Loucy (cell line): ENCODE measurements around the gene NRG3.

Experiments
- H2AFZ ChIP-seq: fragments of 200-600 bp; sonication (generic); 2 replicates; pipeline ENCODE4 v1.6.0; 2016; ENCODE audit warnings: antibody characterized with exemption, mild to moderate bottlenecking, low read length, moderate library complexity
- H3F3A ChIP-seq: fragments of 200-600 bp; 2 replicates; pipeline ENCODE4 v1.6.0; 2016; ENCODE audit warnings: antibody characterized with exemption, low read depth, mild to moderate bottlenecking
- H3K27me3 ChIP-seq: fragments of 200-600 bp; sonication (generic); 2 replicates; pipeline ENCODE4 v1.6.1; 2014; ENCODE audit warnings: low read length, mild to moderate bottlenecking; ENCODE audit not compliant: insufficient read depth, poor library complexity, severe bottlenecking
- H3K36me3 ChIP-seq: fragments of 200-600 bp; sonication (generic); 2 replicates; pipeline ENCODE4 v1.6.1; 2016; ENCODE audit warnings: low read length; ENCODE audit not compliant: insufficient read depth
- H3K4me1 ChIP-seq: fragments of 200-600 bp; sonication (generic); 2 replicates; pipeline ENCODE4 v1.5.1; 2014; ENCODE audit warnings: low read length, mild to moderate bottlenecking; ENCODE audit not compliant: insufficient read depth, poor library complexity, severe bottlenecking
- H3K4me2 ChIP-seq: fragments of 200-600 bp; sonication (generic); 2 replicates; pipeline ENCODE4 v1.6.0; 2014; ENCODE audit warnings: antibody characterized with exemption, low read length, low read depth, mild to moderate bottlenecking; ENCODE audit not compliant: poor library complexity, severe bottlenecking
- H3K4me3 ChIP-seq: fragments of 200-600 bp; sonication (generic); 2 replicates; pipeline ENCODE4 v1.5.1; 2014; ENCODE audit warnings: low read length, mild to moderate bottlenecking, mixed read lengths; ENCODE audit not compliant: poor library complexity, severe bottlenecking
- H3K79me2 ChIP-seq: fragments of 200-600 bp; sonication (generic); 2 replicates; pipeline ENCODE4 v1.6.1; 2014; ENCODE audit warnings: low read length; ENCODE audit not compliant: insufficient read depth
- H3K9ac ChIP-seq: fragments of 200-600 bp; sonication (generic); 2 replicates; pipeline ENCODE4 v1.6.0; 2014; ENCODE audit warnings: mild to moderate bottlenecking, low read depth, low read length, moderate library complexity; ENCODE audit not compliant: poor library complexity, severe bottlenecking
- H3K9me2 ChIP-seq: fragments of 200-600 bp; sonication (generic); replicated peaks from 2 replicates; pipeline ENCODE4 v1.6.1; 2016; ENCODE audit warnings: low read depth, low read length, mixed read lengths
- H3K9me3 ChIP-seq: fragments of 200-600 bp; sonication (generic); 2 replicates; pipeline ENCODE4 v1.6.1; 2014; ENCODE audit warnings: mild to moderate bottlenecking, antibody characterized with exemption, low read length, low read depth; ENCODE audit not compliant: insufficient read depth
- H4K20me1 ChIP-seq: fragments of 200-600 bp; sonication (generic); 2 replicates; pipeline ENCODE4 v1.6.0; 2014; ENCODE audit warnings: antibody characterized with exemption, low read length, mild to moderate bottlenecking; ENCODE audit not compliant: insufficient read depth, poor library complexity, severe bottlenecking
- EZH2phosphoT487 ChIP-seq: fragments of 200-600 bp; IDR thresholded peaks from 2 replicates; pipeline ENCODE4 v1.6.1; 2018; ENCODE audit warnings: antibody characterized with exemption, mild to moderate bottlenecking, moderate library complexity, borderline replicate concordance
- TF ChIP-seq, protein P1 (sequence below): fragments of 200-600 bp; sonication (generic); conservative IDR thresholded peaks from 2 replicates; pipeline ENCODE4 v1.5.1; 2014; ENCODE audit warnings: mild to moderate bottlenecking, antibody characterized with exemption, low read length

Gene NRG3

GRCh38 chr10:81961451-81962184 lies 86.6 kb downstream of the NRG3 start:
- Histone ChIP-seq H3K4me3 (no peak overlapping the region), H4K20me1 (no peaks in the 10 kb centered on the region), H3K9me2 (no peaks in the 10 kb centered on the region), H3K4me1 (no peaks in the 10 kb centered on the region), H3K9me3 (no peaks in the 10 kb centered on the region), H3F3A (no peaks in the 10 kb centered on the region), H3K27me3 (no peaks in the 10 kb centered on the region), H3K79me2 (no peaks in the 10 kb centered on the region), H3K4me2 (no peak overlapping the region), H3K9ac (no peak overlapping the region), H3K36me3 (no peaks in the 10 kb centered on the region), H2AFZ (no peak overlapping the region)
- TF ChIP-seq, protein P1, sequence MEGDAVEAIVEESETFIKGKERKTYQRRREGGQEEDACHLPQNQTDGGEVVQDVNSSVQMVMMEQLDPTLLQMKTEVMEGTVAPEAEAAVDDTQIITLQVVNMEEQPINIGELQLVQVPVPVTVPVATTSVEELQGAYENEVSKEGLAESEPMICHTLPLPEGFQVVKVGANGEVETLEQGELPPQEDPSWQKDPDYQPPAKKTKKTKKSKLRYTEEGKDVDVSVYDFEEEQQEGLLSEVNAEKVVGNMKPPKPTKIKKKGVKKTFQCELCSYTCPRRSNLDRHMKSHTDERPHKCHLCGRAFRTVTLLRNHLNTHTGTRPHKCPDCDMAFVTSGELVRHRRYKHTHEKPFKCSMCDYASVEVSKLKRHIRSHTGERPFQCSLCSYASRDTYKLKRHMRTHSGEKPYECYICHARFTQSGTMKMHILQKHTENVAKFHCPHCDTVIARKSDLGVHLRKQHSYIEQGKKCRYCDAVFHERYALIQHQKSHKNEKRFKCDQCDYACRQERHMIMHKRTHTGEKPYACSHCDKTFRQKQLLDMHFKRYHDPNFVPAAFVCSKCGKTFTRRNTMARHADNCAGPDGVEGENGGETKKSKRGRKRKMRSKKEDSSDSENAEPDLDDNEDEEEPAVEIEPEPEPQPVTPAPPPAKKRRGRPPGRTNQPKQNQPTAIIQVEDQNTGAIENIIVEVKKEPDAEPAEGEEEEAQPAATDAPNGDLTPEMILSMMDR: no peak
- no peak for TF ChIP-seq EZH2phosphoT487

DNA sequence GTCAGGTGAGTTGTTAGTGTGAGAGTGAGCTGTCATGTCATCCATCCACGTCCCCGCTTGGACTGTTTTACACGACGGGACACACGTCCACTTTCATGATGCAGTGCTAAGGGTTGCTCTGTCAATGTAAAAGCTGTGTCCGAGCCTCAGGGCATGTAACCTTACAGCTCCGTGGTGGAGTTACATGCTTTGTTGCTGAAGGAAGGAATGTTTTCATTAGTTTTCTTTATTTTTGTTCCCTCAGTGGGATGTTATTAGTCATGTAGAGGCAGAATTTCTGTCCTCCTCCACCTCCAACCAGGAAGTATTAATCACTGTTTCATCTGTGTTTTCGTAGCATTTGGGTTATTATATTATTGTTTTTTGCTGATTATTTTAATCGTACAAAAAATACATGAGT lies 88.6 kb downstream of the NRG3 start:
- H3F3A ChIP-seq: no peaks in the 10 kb centered on the region
- no peak overlapping the region for H3K9ac ChIP-seq
- H3K36me3 ChIP-seq: no peaks in the 10 kb centered on the region
- no peaks in the 10 kb centered on the region for H3K79me2 ChIP-seq
- no peak overlapping the region for H3K4me3 ChIP-seq
- no peaks in the 10 kb centered on the region for H3K4me1 ChIP-seq
- no peaks in the 10 kb centered on the region for H3K9me2 ChIP-seq
- H3K4me2 ChIP-seq: no peak overlapping the region
- H2AFZ ChIP-seq: no peak overlapping the region
- H4K20me1 ChIP-seq: no peaks in the 10 kb centered on the region
- no peaks in the 10 kb centered on the region for H3K27me3 ChIP-seq
- TF ChIP-seq EZH2phosphoT487: no peak
- TF ChIP-seq, protein P1: no peak
- H3K9me3 ChIP-seq: no peaks in the 10 kb centered on the region

GRCh38 chr10:81967716-81968115 lies 92.7 kb downstream of the NRG3 start:
- H3F3A ChIP-seq: no peaks in the 10 kb centered on the region
- TF ChIP-seq EZH2phosphoT487: no peak
- TF ChIP-seq, protein P1: no peak
- no peaks in the 10 kb centered on the region for H3K9me2 ChIP-seq
- H3K9ac ChIP-seq: no peak overlapping the region
- H3K79me2 ChIP-seq: no peaks in the 10 kb centered on the region
- no peaks in the 10 kb centered on the region for H3K27me3 ChIP-seq
- no peaks in the 10 kb centered on the region for H3K4me1 ChIP-seq
- no peaks in the 10 kb centered on the region for H3K36me3 ChIP-seq
- no peaks in the 10 kb centered on the region for H4K20me1 ChIP-seq
- no peaks in the 10 kb centered on the region for H3K9me3 ChIP-seq
- H2AFZ ChIP-seq: no peak overlapping the region
- no peak overlapping the region for H3K4me2 ChIP-seq
- no peak overlapping the region for H3K4me3 ChIP-seq
